Activated CD4-positive, alpha-beta T cell treated with anti-CD3 and anti-CD28 coated beads, Interleukin-2, amount 10 ng/mL, durations not matched to agents 7 days and 5 days (primary cell): ENCODE data around the gene IRAK3. TPM values are rescaled to one million over a fixed set of nuclear protein-coding genes. Genes with fewer than 3 reads are reported as not detected.
A peak's percentile ranks its signal among the peaks of the same experiment; 100 is the strongest.

Experiments
- CTCF ChIA-PET: fragments of 350-600 bp; sonication (Branson Sonifier 250); formaldehyde crosslinking; loops from one replicate; lab custom pipeline; 2021; ENCODE audit warnings: antibody characterized with exemption; lab: Charles Lee
- POLR2A ChIA-PET: fragments of 350-600 bp; sonication (Branson Sonifier 250); formaldehyde crosslinking; loops from one replicate; lab custom pipeline; 2021; ENCODE audit warnings: antibody characterized with exemption; lab: Charles Lee
- DNase-seq: peaks from one replicate; pipeline ENCODE4 v3.0.0-alpha.2; 2020
- H3K27ac Mint-ChIP-seq: one replicate; pipeline ENCODE4 v1.8.0; 2021; ENCODE audit warnings: mild to moderate bottlenecking, moderate library complexity, mixed read lengths
- H3K27me3 Mint-ChIP-seq: one replicate; pipeline ENCODE4 v1.8.0; 2021; ENCODE audit warnings: mixed read lengths
- H3K36me3 Mint-ChIP-seq: one replicate; pipeline ENCODE4 v1.8.0; 2021; ENCODE audit warnings: low read depth, mixed read lengths
- H3K4me1 Mint-ChIP-seq: one replicate; pipeline ENCODE4 v1.8.0; 2021; ENCODE audit warnings: mixed read lengths
- H3K4me3 Mint-ChIP-seq: one replicate; pipeline ENCODE4 v1.8.0; 2021; ENCODE audit warnings: mild to moderate bottlenecking, moderate library complexity, mixed read lengths
- H3K9me3 Mint-ChIP-seq: one replicate; pipeline ENCODE4 v1.8.0; 2021; ENCODE audit warnings: mixed read lengths
- total RNA-seq, 2 experiments: library from RNA; stranded (reverse); gene quantifications; one replicate each; pipeline ENCODE4 v1.2.3, GENCODE V29; 2021

The IRAK3 gene
- total RNA-seq, 2 experiments from 2014 or later = 0.77 to 0.89 TPM

- Mint-ChIP-seq H3K9me3 (peaks cover 15% of the 10 kb centered on the region), H3K4me1 (peaks cover 31% of the 10 kb centered on the region), H3K4me3 (no peak overlapping the region), H3K36me3 (peaks cover 17% of the 10 kb centered on the region), H3K27me3 (no peaks in the 10 kb centered on the region), H3K27ac (no peak overlapping the region)
- POLR2A ChIA-PET = no interaction called here
- peak; percentile 61 for DNase-seq
- CTCF ChIA-PET = interaction anchor here (0.8 to 1.7 kb wide), 4 partner anchors 10 to 82 kb away, joined by 3 to 16 read pairs (median 6); no protein-coding TSS in a partner anchor
These were observed 90.2 kb downstream of the IRAK3 start for GRCh38 chr12:66279123-66279712.

GRCh38 chr12:66280561-66280960 is 91.5 kb downstream of the IRAK3 start:
- Mint-ChIP-seq H3K9me3 (peaks cover 17% of the 10 kb centered on the region), H3K27ac (no peak overlapping the region), H3K4me3 (no peak overlapping the region), H3K4me1 (peaks cover 35% of the 10 kb centered on the region), H3K36me3 (peaks cover 17% of the 10 kb centered on the region), H3K27me3 (no peaks in the 10 kb centered on the region)
- DNase-seq = no peak
- ChIA-PET CTCF (no interaction called here), POLR2A (no interaction called here)

GRCh38 chr12:66282244-66282643 is 93.2 kb downstream of the IRAK3 start:
- Mint-ChIP-seq H3K4me3 (no peak overlapping the region), H3K27me3 (no peaks in the 10 kb centered on the region), H3K36me3 (peaks cover 26% of the 10 kb centered on the region), H3K4me1 (peaks cover 38% of the 10 kb centered on the region), H3K27ac (no peak overlapping the region), H3K9me3 (peaks cover 24% of the 10 kb centered on the region)
- DNase-seq = no peak
- CTCF ChIA-PET = interaction anchor here (0.6 to 1.0 kb wide), 3 partner anchors 12 to 1909 kb away, joined by 3 read pairs; no protein-coding TSS in a partner anchor
- POLR2A ChIA-PET = no interaction called here

GRCh38 chr12:66287275-66287674 is 98.3 kb downstream of the IRAK3 start:
- no peak for DNase-seq
- Mint-ChIP-seq H3K36me3 (peaks cover 50% of the 10 kb centered on the region), H3K27me3 (no peaks in the 10 kb centered on the region), H3K27ac (peak overlapping the region; percentile 97), H3K4me3 (peak overlapping the region; percentile 35), H3K9me3 (peaks cover 37% of the 10 kb centered on the region), H3K4me1 (peaks cover 65% of the 10 kb centered on the region)
- CTCF ChIA-PET = no interaction called here
- POLR2A ChIA-PET = no interaction called here

- Mint-ChIP-seq H3K36me3 (peaks cover 58% of the 10 kb centered on the region), H3K9me3 (peaks cover 37% of the 10 kb centered on the region), H3K4me1 (peaks cover 72% of the 10 kb centered on the region), H3K27ac (peak overlapping the region; percentile 97), H3K27me3 (no peaks in the 10 kb centered on the region), H3K4me3 (peak overlapping the region; percentile 35)
- CTCF ChIA-PET = interaction anchor here (0.6 to 0.9 kb wide), 4 partner anchors 18 to 1825 kb away, joined by 3 read pairs; no protein-coding TSS in a partner anchor
- POLR2A ChIA-PET = interaction anchor here (0.9 kb wide), 1 partner anchor 14 kb away, joined by 7 read pairs; the partner anchor contains the start of gene HELB
- peak; percentile 83 for DNase-seq
These were observed 99.1 kb downstream of the IRAK3 start for GRCh38 chr12:66288121-66288520.

GRCh38 chr12:66289485-66289884 is 100.5 kb downstream of the IRAK3 start:
- DNase-seq = no peak
- peak overlapping the region; percentile 97 for H3K27ac Mint-ChIP-seq
- no peak overlapping the region for H3K4me3 Mint-ChIP-seq
- H3K36me3 Mint-ChIP-seq = peaks cover 58% of the 10 kb centered on the region
- peaks cover 72% of the 10 kb centered on the region for H3K4me1 Mint-ChIP-seq
- H3K9me3 Mint-ChIP-seq = peaks cover 40% of the 10 kb centered on the region
- ChIA-PET POLR2A (no interaction called here), CTCF (no interaction called here)
- no peaks in the 10 kb centered on the region for H3K27me3 Mint-ChIP-seq

- no peaks in the 10 kb centered on the region for H3K27me3 Mint-ChIP-seq
- peak overlapping the region; percentile 97 for H3K27ac Mint-ChIP-seq
- peaks cover 58% of the 10 kb centered on the region for H3K36me3 Mint-ChIP-seq
- peak overlapping the region; percentile 40 for H3K4me3 Mint-ChIP-seq
- peaks cover 37% of the 10 kb centered on the region for H3K9me3 Mint-ChIP-seq
- H3K4me1 Mint-ChIP-seq = peaks cover 73% of the 10 kb centered on the region
- peak; percentile 71 for DNase-seq
- CTCF ChIA-PET = interaction anchor here (0.6 kb wide), 1 partner anchor 1143 kb away, joined by 3 read pairs; no protein-coding TSS in a partner anchor
- POLR2A ChIA-PET = interaction anchor here (0.7 to 1.5 kb wide), 3 partner anchors 11 to 51 kb away, joined by 4 read pairs; partner anchors contain the start of gene HELB
These were observed 101.7 kb downstream of the IRAK3 start for GRCh38 chr12:66290716-66291200.

- no peak for DNase-seq
- POLR2A ChIA-PET = no interaction called here
- no peak overlapping the region for H3K4me3 Mint-ChIP-seq
- peaks cover 55% of the 10 kb centered on the region for H3K4me1 Mint-ChIP-seq
- peaks cover 12% of the 10 kb centered on the region for H3K9me3 Mint-ChIP-seq
- peaks cover 17% of the 10 kb centered on the region for H3K36me3 Mint-ChIP-seq
- peaks cover 2% of the 10 kb centered on the region for H3K27me3 Mint-ChIP-seq
- CTCF ChIA-PET = no interaction called here
- no peak overlapping the region for H3K27ac Mint-ChIP-seq
These were observed 107.2 kb downstream of the IRAK3 start for GRCh38 chr12:66296176-66296683.

GRCh38 chr12:66297080-66297479 is 108.1 kb downstream of the IRAK3 start:
- peaks cover 14% of the 10 kb centered on the region for H3K36me3 Mint-ChIP-seq
- ChIA-PET POLR2A (no interaction called here), CTCF (no interaction called here)
- no peak overlapping the region for H3K27ac Mint-ChIP-seq
- H3K4me1 Mint-ChIP-seq = peaks cover 55% of the 10 kb centered on the region
- no peak for DNase-seq
- H3K4me3 Mint-ChIP-seq = no peak overlapping the region
- H3K9me3 Mint-ChIP-seq = peaks cover 9% of the 10 kb centered on the region
- peaks cover 2% of the 10 kb centered on the region for H3K27me3 Mint-ChIP-seq

GRCh38 chr12:66297923-66298322 is 108.9 kb downstream of the IRAK3 start:
- peaks cover 11% of the 10 kb centered on the region for H3K36me3 Mint-ChIP-seq
- DNase-seq = no peak
- POLR2A ChIA-PET = no interaction called here
- H3K4me3 Mint-ChIP-seq = no peak overlapping the region
- peaks cover 2% of the 10 kb centered on the region for H3K27me3 Mint-ChIP-seq
- CTCF ChIA-PET = interaction anchor here (1.5 kb wide), 1 partner anchor 19 kb away, joined by 3 read pairs; no protein-coding TSS in a partner anchor
- peaks cover 5% of the 10 kb centered on the region for H3K9me3 Mint-ChIP-seq
- H3K4me1 Mint-ChIP-seq = peaks cover 49% of the 10 kb centered on the region
- no peak overlapping the region for H3K27ac Mint-ChIP-seq

- peaks cover 54% of the 10 kb centered on the region for H3K4me1 Mint-ChIP-seq
- H3K27me3 Mint-ChIP-seq = peaks cover 2% of the 10 kb centered on the region
- CTCF ChIA-PET = interaction anchor here (0.7 to 3.7 kb wide), 9 partner anchors 9 to 35 kb away, joined by 3 to 14 read pairs (median 5); no protein-coding TSS in a partner anchor
These were observed 113.2 kb downstream of the IRAK3 start, which contains the start of gene HELB for GRCh38 chr12:66301944-66302826. HELB (plus strand) TSS chr12:66302493; CDS start chr12:66302604, 111 bp downstream.

GRCh38 chr12:66302827-66303169 is 113.8 kb downstream of the IRAK3 start:
- Mint-ChIP-seq H3K36me3 (peaks cover 41% of the 10 kb centered on the region), H3K27ac (peak overlapping the region; percentile 98), H3K9me3 (no peaks in the 10 kb centered on the region), H3K4me1 (peaks cover 53% of the 10 kb centered on the region), H3K27me3 (peaks cover 2% of the 10 kb centered on the region), H3K4me3 (peak overlapping the region; percentile 99)
- DNase-seq = no peak
- ChIA-PET POLR2A (interaction anchor here (1.3 to 1.8 kb wide), 4 partner anchors 12 to 134 kb away, joined by 3 to 8 read pairs (median 6); no protein-coding TSS in a partner anchor), CTCF (interaction anchor here (0.7 to 3.7 kb wide), 8 partner anchors 9 to 35 kb away, joined by 3 to 14 read pairs (median 6); no protein-coding TSS in a partner anchor)

More at GRCh38 chr12:66301944-66302826, 113.2 kb downstream of the IRAK3 start, which contains the start of gene HELB:
- POLR2A ChIA-PET = interaction anchor here (1.3 to 1.8 kb wide), 4 partner anchors 11 to 133 kb away, joined by 3 to 8 read pairs (median 6); no protein-coding TSS in a partner anchor
- Mint-ChIP-seq H3K36me3 (peaks cover 37% of the 10 kb centered on the region), H3K27ac (peak within 1 kb of the TSS; percentile 98), H3K9me3 (no peaks in the 10 kb centered on the region), H3K4me3 (peak within 1 kb of the TSS; percentile 99)
- peak; percentile 99 for DNase-seq
